MV-4-11 (cell line): ENCODE measurements around the gene ZNF784.

Experiments
- DNase-seq: peaks from one replicate; lab custom pipeline; 2025; lab: John Stamatoyannopoulos, UW

Gene ZNF784

GRCh38 chr19:55620410-55621204 lies 3.8 kb downstream of the ZNF784 start:
- peak; percentile 95 for DNase-seq

- no peak for DNase-seq
These were observed 5.1 kb downstream of the ZNF784 start for GRCh38 chr19:55619286-55619685.

GRCh38 chr19:55618426-55618825 lies 5.9 kb downstream of the ZNF784 start:
- DNase-seq = no peak

GRCh38 chr19:55617426-55617825 lies 6.9 kb downstream of the ZNF784 start:
- DNase-seq = no peak

- no peak for DNase-seq
These were observed 7.9 kb downstream of the ZNF784 start for GRCh38 chr19:55616395-55616875.

- no peak for DNase-seq
These were observed 8.6 kb downstream of the ZNF784 start for GRCh38 chr19:55615543-55616394.

- no peak for DNase-seq
These were observed 9.4 kb downstream of the ZNF784 start for GRCh38 chr19:55614711-55615542.

- no peak for DNase-seq
These were observed 10.2 kb downstream of the ZNF784 start for GRCh38 chr19:55613930-55614710.

GRCh38 chr19:55613396-55613795 lies 11.0 kb downstream of the ZNF784 start:
- DNase-seq = no peak

GRCh38 chr19:55611983-55612645 lies 12.3 kb downstream of the ZNF784 start:
- DNase-seq = peak; percentile 51

- no peak for DNase-seq
These were observed 12.9 kb downstream of the ZNF784 start for GRCh38 chr19:55611300-55611982.

- no peak for DNase-seq
These were observed 15.0 kb downstream of the ZNF784 start for GRCh38 chr19:55609326-55609725.

- no peak for DNase-seq
These were observed 17.5 kb downstream of the ZNF784 start for GRCh38 chr19:55606817-55607216.

- DNase-seq = no peak
These were observed 17.9 kb downstream of the ZNF784 start for GRCh38 chr19:55606471-55606787.

GRCh38 chr19:55605637-55606470 lies 18.5 kb downstream of the ZNF784 start, which contains the start of gene ZNF865:
ZNF865 (plus strand) TSS chr19:55605647; CDS start chr19:55613619, 7,972 bp downstream.
- DNase-seq = peak; percentile 75

GRCh38 chr19:55605207-55605636 lies 19.1 kb downstream of the ZNF784 start:
- DNase-seq = peak; percentile 98

GRCh38 chr19:55603581-55604292 lies 20.6 kb downstream of the ZNF784 start:
- no peak for DNase-seq

GRCh38 chr19:55603115-55603514 lies 21.3 kb downstream of the ZNF784 start:
- DNase-seq = no peak
